Measurements from ENCODE around the gene WIPF1.

Gene WIPF1

DNA sequence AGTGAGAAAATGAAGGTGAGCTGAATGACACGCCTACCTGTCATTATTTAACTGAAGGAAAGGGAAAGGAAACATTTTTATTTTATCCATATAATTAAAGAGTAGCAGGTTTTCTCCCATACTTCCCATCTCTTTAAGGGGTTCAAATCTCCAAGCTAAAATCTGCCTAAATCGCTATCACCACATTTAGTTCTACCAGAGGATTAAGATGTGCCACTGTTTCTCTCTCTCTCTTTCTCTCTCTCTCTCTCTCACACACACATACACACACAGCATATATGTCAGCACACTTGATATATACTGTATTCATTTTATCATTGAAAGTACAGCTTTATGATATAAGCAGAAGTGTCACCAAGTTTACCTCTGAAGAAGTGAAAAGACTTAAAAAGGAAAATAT is 3.1 kb downstream of the WIPF1 start:
- DNase-seq = no peak

DNA sequence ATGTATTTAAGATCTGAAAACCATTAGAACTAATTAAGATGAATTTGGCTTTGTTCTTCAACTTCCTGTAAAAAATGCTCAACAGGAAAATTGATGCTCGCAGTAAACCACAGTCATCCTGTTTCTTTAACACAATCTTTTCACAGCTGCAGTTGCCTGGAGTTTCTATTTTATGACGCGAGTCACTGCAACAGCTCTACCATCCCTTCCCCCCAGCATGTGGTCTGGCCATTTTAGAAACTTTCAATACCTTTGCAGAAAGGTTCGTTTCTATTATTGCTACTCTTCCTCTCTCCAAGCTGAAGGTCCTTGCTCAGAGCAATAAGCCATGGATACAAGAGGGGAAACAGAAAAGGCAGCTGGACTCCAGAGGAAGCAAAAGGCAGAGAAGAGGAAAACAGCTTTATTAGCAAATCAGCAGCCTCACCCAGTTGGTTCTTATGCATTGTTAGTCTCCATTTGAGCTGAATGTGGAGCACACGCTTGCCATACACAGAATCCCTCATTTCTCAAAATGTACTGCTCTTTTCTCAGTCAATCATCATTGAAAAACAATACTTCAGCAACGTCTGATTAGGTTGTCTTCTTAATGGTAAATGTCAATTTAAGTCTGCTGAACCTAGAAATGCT is 3.9 kb downstream of the WIPF1 start:
- no peak for DNase-seq

DNA sequence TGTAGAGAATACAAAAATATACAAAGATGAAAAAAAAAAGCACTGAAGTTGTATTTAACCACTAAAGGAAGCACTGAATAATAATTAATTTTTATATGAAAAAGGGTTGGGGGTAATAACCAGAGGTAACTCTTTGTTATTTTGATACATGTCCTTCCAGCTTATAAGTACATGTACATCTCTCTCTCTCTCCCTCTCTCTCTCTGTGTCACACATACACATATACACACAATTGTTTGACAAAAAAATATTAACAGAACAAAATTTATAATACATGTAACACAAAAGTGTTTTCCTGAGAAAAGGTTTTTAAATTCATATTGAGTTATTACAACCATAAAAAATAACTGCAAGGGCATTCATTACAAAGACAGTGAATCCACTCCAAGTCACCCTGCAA is 4.6 kb downstream of the WIPF1 start:
- DNase-seq = no peak

DNA sequence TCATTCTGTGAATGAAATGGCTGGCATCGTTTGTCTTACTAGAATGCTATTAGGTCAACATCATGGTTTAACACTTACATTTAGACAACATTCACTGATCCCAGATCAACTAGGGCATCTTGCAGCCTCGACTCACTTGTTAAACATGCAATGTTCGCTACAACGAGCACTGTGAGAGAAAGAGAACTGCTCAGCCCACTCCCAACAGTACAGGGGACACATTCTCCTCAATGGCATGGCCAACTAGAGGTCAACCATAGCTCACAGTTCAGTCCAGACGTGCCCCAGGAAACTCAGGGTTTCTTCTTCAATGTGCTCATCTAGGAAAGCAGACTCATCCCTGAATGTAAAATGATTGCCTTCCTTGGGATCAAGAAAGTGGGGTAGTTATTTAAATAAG is 5.9 kb downstream of the WIPF1 start:
- no peak for DNase-seq

DNA sequence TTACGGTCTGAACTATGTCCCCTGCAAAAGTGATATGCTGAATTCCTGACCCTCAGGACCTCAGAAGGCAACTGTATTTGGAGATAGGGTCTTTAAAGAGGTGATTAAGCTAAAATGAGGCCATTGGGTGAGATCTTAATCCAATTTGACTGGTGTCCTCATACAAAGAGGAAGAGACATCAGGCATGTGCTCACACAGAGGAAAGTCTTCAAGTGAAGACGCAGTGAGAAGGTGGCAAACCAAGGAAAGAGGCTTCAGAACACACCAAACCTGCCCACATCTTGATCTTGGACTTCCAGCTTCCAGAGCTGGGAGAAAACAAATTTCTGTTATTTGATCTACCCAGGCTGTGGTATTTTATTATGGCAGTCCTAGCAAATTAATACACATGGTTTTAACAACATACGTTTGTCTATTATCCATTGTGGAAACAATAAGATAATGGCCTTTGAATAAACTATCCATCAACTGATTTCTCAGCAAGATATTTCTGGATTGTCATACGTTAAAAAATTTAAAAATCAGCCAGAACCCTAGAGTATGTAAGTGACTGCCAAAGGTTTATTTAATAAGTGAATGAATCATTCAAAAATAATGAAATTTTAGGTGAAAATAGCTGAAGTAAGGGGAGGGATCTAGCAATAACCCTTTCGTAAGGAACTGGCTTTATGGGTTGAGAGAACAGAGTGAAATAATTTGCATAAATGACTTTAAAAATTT is 6.5 kb downstream of the WIPF1 start:
- DNase-seq = no peak

DNA sequence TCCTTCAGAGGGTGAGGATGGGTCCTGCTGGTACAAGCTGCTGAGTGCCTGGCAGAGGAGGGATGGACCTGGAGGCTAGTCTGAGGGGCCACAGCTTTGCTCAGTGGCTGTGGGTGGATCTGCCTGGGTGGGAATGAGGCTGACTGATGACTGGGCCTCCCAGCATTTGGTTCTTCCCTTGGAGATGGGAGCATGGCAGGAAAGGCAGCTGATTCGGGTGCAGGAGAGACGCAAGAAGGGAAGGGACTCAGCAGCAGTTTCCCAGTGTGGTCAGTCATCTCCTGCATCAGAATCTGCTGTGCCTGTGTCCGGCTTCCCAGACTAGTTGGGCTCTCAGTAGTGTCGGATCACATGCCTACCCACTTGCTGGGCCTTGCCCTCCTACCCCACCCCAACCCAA is 7.3 kb downstream of the WIPF1 start:
- DNase-seq = no peak

DNA sequence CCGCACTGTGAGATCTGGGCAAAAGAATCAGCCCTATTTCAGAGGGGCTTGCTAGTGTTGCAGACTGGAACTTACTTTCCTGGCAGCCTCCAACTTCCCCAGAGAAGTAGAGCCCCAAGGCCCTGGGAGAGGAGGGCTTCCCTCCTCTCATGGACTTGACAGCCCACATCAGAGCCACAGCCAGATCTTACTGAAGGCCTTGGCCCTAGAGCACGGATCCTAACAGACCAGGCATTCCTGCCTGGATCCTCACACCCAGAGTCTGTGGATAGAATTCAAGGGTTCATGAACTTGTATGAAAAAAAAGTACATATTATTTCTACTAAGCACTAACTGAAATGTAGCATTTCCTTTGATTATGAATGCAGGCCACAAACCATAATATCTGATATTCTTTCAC is 8.3 kb downstream of the WIPF1 start:
- DNase-seq = no peak

DNA sequence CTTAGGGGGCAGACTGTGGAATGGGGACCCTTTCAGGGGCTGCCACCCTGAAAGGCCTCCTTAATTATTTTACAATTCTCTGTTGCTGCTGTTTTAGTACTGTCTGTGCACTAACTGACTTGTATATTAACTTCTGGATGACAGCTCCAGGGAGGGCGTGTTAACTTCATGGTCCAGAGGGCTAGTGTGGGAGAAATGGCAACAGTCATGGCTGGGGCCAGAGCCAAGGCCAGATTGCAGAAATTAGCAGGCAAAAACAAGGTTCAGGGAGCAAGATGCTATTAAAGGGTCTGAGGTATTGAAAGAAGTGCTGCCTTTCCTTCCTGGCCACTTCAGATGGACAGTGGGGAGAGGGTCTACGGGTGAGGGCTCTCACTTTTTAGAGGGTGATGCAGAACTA is 9.1 kb downstream of the WIPF1 start:
- no peak for DNase-seq

DNA sequence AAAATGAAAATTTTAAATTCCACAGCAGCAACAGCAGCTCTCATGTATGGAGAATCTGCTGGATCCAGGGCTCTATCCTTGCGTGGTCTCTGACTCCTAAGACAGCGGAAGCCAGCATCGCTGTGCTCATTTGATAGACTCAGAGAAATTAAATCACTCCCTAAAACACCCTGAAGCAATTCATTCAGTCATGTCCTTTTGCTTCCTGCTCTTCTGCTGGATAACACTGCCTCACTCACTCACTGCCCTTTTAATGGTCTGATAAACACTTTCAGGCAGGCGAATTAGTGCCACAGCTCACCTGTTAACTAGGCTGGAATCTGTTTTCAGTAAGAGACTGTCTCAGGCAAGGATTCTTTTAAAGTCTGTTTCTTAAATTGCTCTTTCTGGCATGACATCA is 10.0 kb downstream of the WIPF1 start:
- no peak for DNase-seq

DNA sequence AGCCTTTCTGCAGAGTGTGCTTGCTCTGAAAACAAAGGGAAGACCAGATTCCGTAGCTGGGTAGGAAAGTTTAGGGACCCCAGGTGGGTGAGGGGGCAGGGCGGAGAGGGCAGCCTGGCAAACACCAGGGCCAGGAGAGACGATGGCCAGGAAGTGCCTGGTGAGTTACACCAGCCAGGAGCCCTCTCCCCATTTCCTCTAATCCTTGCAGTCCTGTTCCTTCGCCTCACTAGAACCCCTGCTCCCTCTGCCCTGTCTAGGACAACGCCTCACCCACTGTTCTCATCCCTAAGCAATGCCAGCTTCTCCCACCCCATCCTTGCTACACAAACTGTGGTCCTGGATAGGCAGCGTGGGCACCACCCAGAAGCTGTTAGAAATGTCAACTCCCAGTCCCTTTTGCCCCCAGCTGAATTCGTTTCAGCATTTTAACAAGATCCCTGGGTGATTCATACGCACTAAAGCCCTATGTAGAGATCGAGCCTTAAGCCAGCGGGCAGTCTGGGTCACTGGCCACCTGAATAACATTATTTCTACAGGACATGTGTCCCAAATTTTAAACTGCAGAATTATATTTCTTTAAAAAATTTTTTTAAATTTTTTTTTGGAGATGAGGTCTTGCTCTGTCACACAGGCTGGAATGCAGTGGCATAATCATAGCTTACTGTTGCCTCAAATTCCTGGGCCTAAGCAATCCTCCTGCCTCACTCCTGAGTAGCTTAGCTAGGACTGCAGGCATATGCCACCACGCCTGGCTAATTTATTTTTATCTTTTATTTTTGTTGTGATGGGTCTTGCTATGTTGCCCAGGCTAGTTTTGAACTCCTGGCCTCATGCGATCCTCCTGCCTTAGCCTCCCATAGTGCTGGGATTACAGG is 10.9 kb downstream of the WIPF1 start:
- DNase-seq = no peak

DNA sequence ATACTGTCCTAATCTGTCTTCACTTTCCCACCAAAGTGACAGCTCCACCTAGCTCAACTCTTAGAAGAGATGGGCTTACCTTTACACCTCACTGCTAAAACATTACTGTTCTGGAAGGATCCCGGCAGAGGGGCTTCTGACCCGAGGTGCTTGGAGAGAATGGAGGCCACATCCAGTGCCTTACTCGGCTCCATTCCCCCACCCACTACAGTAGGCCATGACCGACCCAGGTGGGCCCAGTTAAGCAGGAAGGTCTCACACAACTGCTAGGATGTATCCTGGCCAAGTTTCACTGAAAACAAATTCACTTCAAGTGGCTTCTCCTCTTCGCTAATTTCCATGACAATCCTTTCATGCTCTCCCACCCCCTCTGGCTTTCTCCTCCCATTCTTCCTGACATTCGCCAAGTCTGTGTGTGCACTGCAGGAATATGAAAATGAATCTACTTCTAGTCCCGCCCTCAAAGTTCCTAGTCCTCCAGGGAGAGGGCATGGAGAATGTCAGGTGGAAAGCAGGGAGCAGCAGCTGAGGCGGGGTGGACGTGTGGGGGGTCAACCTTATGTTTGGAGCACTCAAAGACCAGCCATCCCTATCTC is 11.8 kb downstream of the WIPF1 start:
- no peak for DNase-seq

DNA sequence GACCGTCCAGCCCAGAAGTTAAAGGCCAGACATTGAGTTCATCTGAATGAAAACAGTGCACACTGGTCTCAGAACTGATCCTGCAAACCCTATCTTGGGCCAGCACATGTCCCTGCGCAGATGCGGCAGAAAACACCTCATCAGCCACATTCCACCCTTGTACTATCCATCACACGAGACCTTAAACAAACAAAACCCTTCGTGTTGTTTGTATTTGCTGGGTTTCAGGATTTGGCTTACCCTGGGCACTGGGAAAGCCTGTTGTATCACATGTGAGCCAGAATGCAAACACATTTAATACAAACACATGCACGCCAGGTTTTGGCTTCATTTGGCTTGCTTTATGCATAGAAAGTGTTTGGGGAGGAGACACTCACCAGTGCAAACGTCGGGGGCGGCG is 12.5 kb downstream of the WIPF1 start:
- DNase-seq = no peak

DNA sequence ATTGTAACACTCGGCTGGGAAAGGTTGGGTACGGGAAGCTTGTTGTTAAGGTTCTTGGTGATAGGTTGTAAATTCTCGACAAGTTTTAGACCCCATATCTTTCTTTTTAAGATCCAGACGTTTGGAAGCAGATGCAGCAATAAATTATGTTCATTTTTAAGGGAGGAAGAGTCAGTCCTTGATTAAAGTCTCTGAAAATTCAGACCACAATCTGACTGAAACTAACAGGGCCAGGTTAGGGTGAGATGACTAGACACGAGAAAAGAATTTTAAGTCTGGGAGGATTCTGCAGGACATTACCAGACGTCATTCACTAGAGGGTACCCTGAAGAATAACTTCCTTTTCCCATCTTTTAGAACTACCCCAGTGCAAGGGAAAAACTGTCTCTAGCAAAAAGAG is 16.1 kb downstream of the WIPF1 start:
- no peak for DNase-seq

DNA sequence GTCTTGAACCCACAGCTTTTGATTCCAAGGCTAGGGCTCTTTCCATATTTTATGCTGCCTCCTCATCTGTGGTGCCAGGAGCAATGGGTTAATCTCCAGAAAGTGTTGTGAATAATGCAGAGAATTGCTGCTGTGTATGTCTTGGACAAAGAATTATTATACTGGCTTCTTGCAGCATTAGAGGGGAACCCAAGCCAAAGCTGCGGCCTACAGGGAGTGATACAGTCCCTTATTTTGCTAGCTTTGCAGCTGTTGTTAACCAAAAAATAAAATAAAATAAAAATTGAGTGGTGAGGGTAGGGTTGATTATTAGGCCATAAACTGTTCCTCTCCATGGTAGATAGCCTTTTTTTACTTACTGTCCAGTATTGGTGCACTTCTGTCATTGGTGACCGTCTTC is 16.7 kb downstream of the WIPF1 start:
- no peak for DNase-seq

DNA sequence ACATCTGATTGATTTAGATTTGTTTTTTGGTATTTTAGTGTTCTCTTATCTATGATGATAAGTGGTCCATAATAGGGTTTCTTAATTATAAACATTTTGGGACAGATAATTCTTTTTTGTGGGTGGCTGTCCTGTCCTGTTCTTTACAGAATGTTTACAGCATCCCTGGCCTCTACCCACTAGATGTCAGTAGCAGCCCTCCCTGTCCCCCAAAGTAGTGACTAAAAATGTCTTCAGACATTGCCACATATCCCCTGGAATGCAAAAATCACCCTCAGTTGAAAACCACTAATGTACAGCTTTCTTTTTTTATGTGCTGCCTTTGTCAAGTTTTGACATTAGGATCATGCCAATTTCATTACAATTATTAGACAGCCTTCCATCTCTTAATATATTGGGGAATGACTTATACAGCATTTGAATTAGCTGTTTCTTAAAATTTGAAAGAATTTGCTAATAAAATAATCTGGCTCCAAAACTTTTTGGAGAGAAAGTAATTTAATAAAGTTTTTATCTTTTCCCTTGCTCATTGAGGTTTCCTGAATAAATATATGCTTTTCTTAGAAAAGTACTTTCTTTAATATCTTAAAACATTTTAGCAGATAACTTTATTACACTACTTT is 19.5 kb downstream of the WIPF1 start:
- no peak for DNase-seq

DNA sequence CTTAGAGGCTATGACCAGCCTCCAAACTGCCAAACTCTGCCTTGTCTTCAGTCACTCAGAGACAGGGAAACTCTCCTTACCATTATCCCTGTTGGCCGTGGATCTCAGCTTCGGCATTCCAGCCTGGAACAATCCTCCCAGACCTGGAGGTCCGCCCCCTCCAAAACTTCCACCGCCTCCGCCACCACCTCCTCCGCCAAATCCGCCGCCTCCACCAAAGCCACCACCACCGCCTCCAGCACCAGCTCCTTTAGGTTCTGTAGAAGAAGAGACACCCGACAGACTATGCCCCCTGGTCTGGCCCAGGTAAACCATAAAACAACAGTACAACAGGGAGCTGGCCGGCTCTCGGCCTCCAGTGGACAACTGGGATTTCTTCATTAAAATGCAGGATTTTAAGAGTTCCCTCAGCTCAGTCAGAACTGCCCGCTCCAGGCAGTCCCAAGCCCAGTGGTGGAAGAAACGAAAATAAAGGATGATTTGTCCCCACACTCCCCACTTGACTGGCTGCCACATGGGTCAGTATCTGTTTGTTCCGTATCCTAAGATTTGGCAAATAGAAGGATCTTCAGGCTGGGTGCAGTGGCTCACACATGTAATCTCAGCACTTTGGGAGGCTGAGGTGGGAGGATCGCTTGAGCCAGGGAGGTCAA is 22.4 kb downstream of the WIPF1 start:
- DNase-seq = no peak

DNA sequence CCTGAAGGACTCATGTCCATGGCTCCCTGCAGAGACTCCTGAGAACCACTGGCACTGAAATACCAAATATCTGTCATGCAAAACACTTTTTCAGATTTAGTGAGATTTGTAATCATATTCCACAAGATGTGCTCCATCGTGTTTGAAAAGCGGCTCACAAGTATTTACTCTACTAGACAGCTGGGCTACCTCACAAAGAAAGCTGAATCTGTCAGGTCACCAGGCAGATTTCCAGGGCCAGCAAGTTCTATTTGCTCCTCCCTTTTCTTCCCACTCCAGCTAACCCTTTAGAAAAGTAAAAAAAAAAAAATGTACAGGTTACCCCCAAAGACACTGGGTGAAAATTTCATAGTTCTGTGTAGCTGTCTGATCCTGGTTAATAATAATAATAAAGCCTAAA is 22.9 kb downstream of the WIPF1 start:
- no peak for DNase-seq

DNA sequence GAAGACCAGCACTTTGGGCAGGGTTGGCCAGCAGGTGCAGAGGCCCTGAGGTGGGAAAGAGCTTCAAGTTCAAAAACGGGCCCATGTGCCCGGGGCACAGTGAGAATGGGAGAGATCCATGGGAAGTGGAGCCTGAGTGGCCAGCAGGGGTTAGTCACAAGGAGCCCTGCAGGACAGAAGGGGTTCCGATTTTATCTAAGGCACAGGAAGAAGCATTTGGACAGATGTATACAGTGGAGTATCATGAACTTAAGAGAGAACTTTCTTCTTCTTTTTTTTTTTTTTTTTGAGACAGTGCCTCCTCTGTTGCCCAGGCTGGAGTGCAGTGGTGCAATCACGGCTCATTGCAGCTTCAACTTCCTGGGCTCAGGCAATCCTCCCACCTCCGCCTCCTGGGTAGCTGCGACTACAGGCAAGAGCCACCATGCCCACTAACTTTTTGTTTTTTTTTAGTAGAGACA is 24.0 kb downstream of the WIPF1 start:
- DNase-seq = no peak

DNA sequence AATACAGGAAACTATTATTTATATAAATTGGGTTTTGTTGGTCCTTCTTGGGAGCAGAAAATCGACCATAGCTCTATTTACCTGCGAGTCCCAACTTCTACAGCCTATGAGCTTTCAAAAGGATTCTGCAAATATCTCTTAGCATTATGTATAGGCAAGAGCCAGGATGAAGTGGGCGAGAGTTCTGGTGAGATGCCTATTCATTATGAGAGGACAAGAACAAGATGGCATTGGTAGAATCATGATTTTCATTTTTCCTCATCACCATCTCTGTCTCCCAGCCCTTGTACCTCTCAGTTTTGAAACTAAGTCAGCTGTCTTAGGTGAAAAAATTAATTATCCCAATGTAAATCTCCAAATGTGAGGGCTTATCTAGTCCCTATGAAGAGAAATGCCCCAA is 25.0 kb downstream of the WIPF1 start:
- no peak for DNase-seq

DNA sequence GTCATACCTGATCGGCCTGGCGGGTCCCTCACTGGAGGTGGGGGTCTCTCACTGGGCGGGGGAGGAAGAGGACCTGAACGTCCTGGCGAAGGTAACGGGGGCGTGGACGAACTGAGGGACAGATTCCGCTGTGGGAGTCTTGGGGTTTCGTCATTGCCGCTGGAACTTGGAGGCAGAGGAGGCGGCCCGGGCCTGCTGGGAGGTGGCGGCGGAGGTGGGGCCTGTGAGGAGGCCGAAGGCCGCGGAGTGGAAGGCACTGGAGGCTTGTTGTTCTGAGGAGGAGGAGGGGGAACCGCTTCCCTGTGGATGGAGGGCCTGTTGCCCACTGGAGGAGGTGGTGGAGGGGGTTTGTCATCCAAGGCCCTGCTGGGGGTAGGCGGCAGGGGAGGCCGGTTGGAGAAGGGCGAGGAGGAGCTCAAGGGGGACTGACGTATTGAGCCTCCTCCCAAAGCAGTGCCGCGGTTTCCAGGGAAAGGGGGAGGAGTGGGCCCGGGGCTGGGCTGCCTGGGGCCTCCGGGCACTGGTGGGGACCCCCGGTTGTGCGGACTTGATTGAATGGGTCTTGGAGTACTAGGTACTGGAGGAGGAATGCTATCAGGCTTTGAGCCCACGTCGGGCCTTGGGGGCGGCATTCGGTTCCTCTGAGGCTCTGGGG is 25.8 kb downstream of the WIPF1 start:
- DNase-seq = no peak

DNA sequence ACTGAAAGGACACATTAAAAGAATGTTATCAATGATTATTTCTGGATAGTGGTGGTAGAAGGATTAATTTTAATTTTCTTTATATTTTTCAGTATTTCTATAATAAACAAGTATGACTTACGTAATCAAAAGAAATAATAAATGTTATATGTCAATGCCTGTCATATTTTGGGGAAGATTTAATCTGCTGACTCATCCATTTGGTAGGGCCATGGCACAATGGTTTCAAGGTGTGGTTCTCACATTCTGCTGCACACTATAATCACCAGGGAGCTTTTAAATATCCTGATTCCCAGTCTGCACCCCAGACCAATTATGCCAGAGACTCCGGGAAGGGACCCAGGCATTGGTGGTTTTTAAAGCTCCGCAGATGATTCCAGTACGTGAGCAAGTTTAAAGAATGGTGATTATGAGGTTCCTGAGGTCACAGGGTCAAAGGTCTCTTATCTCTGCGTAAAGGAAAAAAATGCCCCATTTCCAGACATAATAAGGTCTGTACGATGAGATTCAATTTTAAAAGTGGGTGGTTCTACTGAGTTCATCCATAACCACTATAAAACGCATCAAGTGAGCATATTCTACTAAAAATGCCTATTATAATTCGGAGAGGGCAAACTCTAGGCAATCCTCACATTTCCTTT is 27.2 kb downstream of the WIPF1 start:
- no peak for DNase-seq
